Tibial artery (tissue), 4 donors: Measurements from ENCODE around the gene SNRK.

ENCODE experiments used
- DNase-seq, 2 donors: peaks; one replicate each; pipeline ENCODE4 v3.0.0-alpha.2; 2019
- H3K27ac ChIP-seq, 2 donors: fragments of 200-600 bp; sonication (generic) in 1 of 2; 1 replicate in 1 of 2; 2 replicates in 1 of 2; pipeline ENCODE4 v1.5.1; 2018 to 2019; ENCODE audit warnings: mild to moderate bottlenecking in 1 of 2
- H3K27me3 ChIP-seq, 2 donors: fragments of 200-600 bp; sonication (generic) in 1 of 2; one replicate each; pipeline versions ENCODE4 v1.5.1 to v1.6.0; 2016 to 2019
- H3K36me3 ChIP-seq, 3 donors: fragments of 200-600 bp; sonication (generic) in 2 of 3; one replicate each; pipeline ENCODE4 v1.5.1; 2016 to 2019; ENCODE audit warnings: mild to moderate bottlenecking in 2 of 3
- H3K4me1 ChIP-seq, 4 donors: fragments of 200-600 bp; sonication (generic) in 2 of 4; 1 replicate in 3 of 4; 2 replicates in 1 of 4; pipeline ENCODE4 v1.5.1; 2016 to 2019
- H3K4me3 ChIP-seq, 2 donors: fragments of 200-600 bp; sonication (generic) in 1 of 2; 1 replicate in 1 of 2; 2 replicates in 1 of 2; pipeline ENCODE4 v1.5.1; 2018 to 2019; ENCODE audit warnings: mild to moderate bottlenecking in 2 of 2
- H3K9me3 ChIP-seq, 3 donors: fragments of 200-600 bp; sonication (generic) in 1 of 3; one replicate each; pipeline ENCODE4 v1.5.1; 2016 to 2019
- CTCF ChIP-seq, 2 experiments: fragments of 200-600 bp in 1 of 2; fragments of 450-650 bp in 1 of 2; IDR thresholded peaks; one replicate each; pipeline ENCODE4 v1.5.1; 2017 to 2019; ENCODE audit warnings: antibody characterized with exemption in 2 of 2, mild to moderate bottlenecking in 1 of 2, moderate library complexity in 1 of 2
- intact Hi-C: fragments of 100-400 bp; cut with DNase I; formaldehyde crosslinking; loops from one replicate; pipeline ENCODE4 v1.15.0; 2023; ENCODE audit warnings: low total_unique reads

SNRK gene

GRCh38 chr3:43345877-43346276, 59.5 kb downstream of the SNRK start:
- intact Hi-C loops: no loop called here
- no peak overlapping the region for H3K4me3 ChIP-seq
- no peak for TF ChIP-seq CTCF (IDR thresholded peaks at IDR 0.05)
- DNase-seq: no peak
- peaks cover 72 to 100% (median 91%) of the 10 kb centered on the region in 3 donors for H3K36me3 ChIP-seq
- H3K9me3 ChIP-seq: peaks cover 0 to under 1% (median 0%) of the 10 kb centered on the region in 3 donors
- H3K27me3 ChIP-seq: no peaks in the 10 kb centered on the region
- no peaks in the 10 kb centered on the region for H3K4me1 ChIP-seq
- no peak overlapping the region for H3K27ac ChIP-seq

GRCh38 chr3:43346978-43347749, 60.8 kb downstream of the SNRK start:
- H3K4me3 ChIP-seq: no peak overlapping the region
- H3K36me3 ChIP-seq: peaks cover 67 to 96% (median 81%) of the 10 kb centered on the region in 3 donors
- intact Hi-C loops: no loop called here
- H3K27me3 ChIP-seq: no peaks in the 10 kb centered on the region
- H3K4me1 ChIP-seq: no peaks in the 10 kb centered on the region
- H3K9me3 ChIP-seq: peaks cover 0 to 9% (median 5%) of the 10 kb centered on the region in 3 donors
- DNase-seq: no peak
- no peak overlapping the region for H3K27ac ChIP-seq
- TF ChIP-seq CTCF (IDR thresholded peaks at IDR 0.05): no peak

- no peaks in the 10 kb centered on the region for H3K4me1 ChIP-seq
- no peak for TF ChIP-seq CTCF (IDR thresholded peaks at IDR 0.05)
- H3K27me3 ChIP-seq: no peaks in the 10 kb centered on the region
- DNase-seq: no peak
- H3K9me3 ChIP-seq: peaks cover 0 to 15% (median 5%) of the 10 kb centered on the region in 3 donors
- no peak overlapping the region for H3K27ac ChIP-seq
- peaks cover 61 to 90% (median 74%) of the 10 kb centered on the region in 3 donors for H3K36me3 ChIP-seq
- H3K4me3 ChIP-seq: no peak overlapping the region
- intact Hi-C loops: no loop called here
These were observed 61.4 kb downstream of the SNRK start for GRCh38 chr3:43347774-43348173.

- Histone ChIP-seq H3K36me3 (peaks cover 55 to 87% (median 69%) of the 10 kb centered on the region in 3 donors), H3K4me1 (no peaks in the 10 kb centered on the region), H3K27me3 (no peaks in the 10 kb centered on the region), H3K4me3 (no peak overlapping the region), H3K9me3 (peaks cover 0 to 21% (median 5%) of the 10 kb centered on the region in 3 donors), H3K27ac (no peak overlapping the region)
- DNase-seq: no peak
- TF ChIP-seq CTCF (IDR thresholded peaks at IDR 0.05): no peak
- intact Hi-C loops: no loop called here
These were observed 62.0 kb downstream of the SNRK start for GRCh38 chr3:43348350-43348749.

- H3K36me3 ChIP-seq: peaks cover 53 to 87% (median 68%) of the 10 kb centered on the region in 3 donors
- no peak for TF ChIP-seq CTCF (IDR thresholded peaks at IDR 0.05)
- no peaks in the 10 kb centered on the region for H3K27me3 ChIP-seq
- H3K4me3 ChIP-seq: no peak overlapping the region
- intact Hi-C loops: no loop called here
- no peak overlapping the region for H3K27ac ChIP-seq
- DNase-seq: no peak
- no peaks in the 10 kb centered on the region for H3K4me1 ChIP-seq
- peaks cover 4 to 27% (median 10%) of the 10 kb centered on the region in 3 donors for H3K9me3 ChIP-seq
These were observed 62.7 kb downstream of the SNRK start for GRCh38 chr3:43348852-43349574.
